Measurements from ENCODE around the gene KCNJ6.
"Not testable (repeated sequence)": the region's sequence is repeated elsewhere in the genome, so short reads cannot be mapped to it uniquely, and the experiment has no call there.

Gene KCNJ6

GRCh38 chr21:37627561-37627960 lies 288.7 kb downstream of the KCNJ6 start:
- DNase-seq, result no peak

GRCh38 chr21:37627074-37627473 lies 289.2 kb downstream of the KCNJ6 start:
- no peak for DNase-seq

- no peak for DNase-seq
Measured at GRCh38 chr21:37626320-37626719, 289.9 kb downstream of the KCNJ6 start.

GRCh38 chr21:37623689-37624088 lies 292.6 kb downstream of the KCNJ6 start:
- no peak for DNase-seq

GRCh38 chr21:37623183-37623582 lies 293.1 kb downstream of the KCNJ6 start:
- DNase-seq, result no peak

GRCh38 chr21:37622755-37623154 lies 293.5 kb downstream of the KCNJ6 start:
- DNase-seq, result no peak

GRCh38 chr21:37620401-37620800 lies 295.9 kb downstream of the KCNJ6 start:
- DNase-seq, result no peak

GRCh38 chr21:37619464-37619974 lies 296.7 kb downstream of the KCNJ6 start:
- DNase-seq, result no peak

GRCh38 chr21:37618081-37618480 lies 298.2 kb downstream of the KCNJ6 start:
- DNase-seq, result no peak

GRCh38 chr21:37615962-37616361 lies 300.3 kb downstream of the KCNJ6 start:
- no peak for DNase-seq

- DNase-seq, result no peak
Measured at GRCh38 chr21:37614351-37614875, 301.8 kb downstream of the KCNJ6 start.

- DNase-seq, result no peak
Measured at GRCh38 chr21:37607081-37607480, 309.2 kb downstream of the KCNJ6 start.

GRCh38 chr21:37606549-37606948 lies 309.7 kb downstream of the KCNJ6 start:
- DNase-seq, result no peak

- DNase-seq, result no peak
Measured at GRCh38 chr21:37605006-37605405, 311.3 kb downstream of the KCNJ6 start.

- no peak for DNase-seq
Measured at GRCh38 chr21:37603129-37603528, 313.1 kb downstream of the KCNJ6 start.

GRCh38 chr21:37601915-37602314 lies 314.3 kb downstream of the KCNJ6 start:
- DNase-seq, result no peak

- no peak for DNase-seq
Measured at GRCh38 chr21:37601027-37601426, 315.2 kb downstream of the KCNJ6 start.

GRCh38 chr21:37595944-37596343 lies 320.3 kb downstream of the KCNJ6 start:
- DNase-seq, result no peak

- DNase-seq, result no peak
Measured at GRCh38 chr21:37594472-37594951, 321.7 kb downstream of the KCNJ6 start.

- DNase-seq, result no peak
Measured at GRCh38 chr21:37593740-37594471, 322.4 kb downstream of the KCNJ6 start.

GRCh38 chr21:37593015-37593414 lies 323.2 kb downstream of the KCNJ6 start:
- no peak for DNase-seq

GRCh38 chr21:37592496-37592895 lies 323.8 kb downstream of the KCNJ6 start:
- no peak for DNase-seq

GRCh38 chr21:37591994-37592393 lies 324.3 kb downstream of the KCNJ6 start:
- not testable (repeated sequence) for DNase-seq

GRCh38 chr21:37590836-37591235 lies 325.4 kb downstream of the KCNJ6 start:
- DNase-seq, result not testable (repeated sequence)

GRCh38 chr21:37588644-37589043 lies 327.6 kb downstream of the KCNJ6 start:
- DNase-seq, result not testable (repeated sequence)

Measured in NCI-H1048 (cell line).